ENCODE measurements around the gene CEP135. TPM values are rescaled to one million over a fixed set of nuclear protein-coding genes. Genes with fewer than 3 reads are reported as not detected.

Gene CEP135
- total RNA-seq, 1 donor from 2014 or later = 8.2 TPM

GRCh38 chr4:55941881-55942396 is 6.8 kb upstream of the CEP135 start:
- Histone ChIP-seq H3K9me3 (ENCODE audit: insufficient read depth, low read depth, low read length) (no peaks in the 10 kb centered on the region), H2AFZ (ENCODE audit: low read depth, low read length) (no peak overlapping the region), H3K36me3 (ENCODE audit: insufficient read depth, low read length) (no peaks in the 10 kb centered on the region), H3K9ac (ENCODE audit: low read length) (no peak overlapping the region), H3K79me2 (ENCODE audit: insufficient read depth, low read length) (peaks cover 5% of the 10 kb centered on the region), H3K4me1 (ENCODE audit: insufficient read depth, low read length) (peaks cover under 1% of the 10 kb centered on the region), H4K20me1 (ENCODE audit: insufficient read depth, low read length) (no peaks in the 10 kb centered on the region), H3K27me3 (ENCODE audit: insufficient read depth, low read length) (no peaks in the 10 kb centered on the region), H3K4me3 (ENCODE audit: insufficient read depth, low read depth, low read length) (no peak overlapping the region), H3K4me2 (ENCODE audit: low read length) (no peak overlapping the region), H3K27ac (ENCODE audit: low read depth, low read length) (no peak overlapping the region)
- no peaks in the 10 kb centered on the region for H3K36me3 Mint-ChIP-seq (ENCODE audit: low read depth, unreplicated experiment)
- FAIRE-seq (no peak), DNase-seq (ENCODE audit: low read depth) (no peak)
- H3K27me3 Mint-ChIP-seq (ENCODE audit: low read depth, unreplicated experiment) = no peaks in the 10 kb centered on the region
- no peak overlapping the region for H3K27ac Mint-ChIP-seq (ENCODE audit: unreplicated experiment)
- H3K4me1 Mint-ChIP-seq (ENCODE audit: low read depth, unreplicated experiment) = no peaks in the 10 kb centered on the region
- TF ChIP-seq EZH2 (IDR thresholded peaks at IDR 0.05; ENCODE audit: insufficient read depth, low read length) = no peak
- TF ChIP-seq CTCF (IDR thresholded peaks at IDR 0.05; ENCODE audit: insufficient read depth, low read depth, low read length) = no peak
- peaks cover 11% of the 10 kb centered on the region for H3K9me3 Mint-ChIP-seq (ENCODE audit: unreplicated experiment)
- no peak overlapping the region for H3K4me3 Mint-ChIP-seq (ENCODE audit: unreplicated experiment)

- no peak for DNase-seq (ENCODE audit: low read depth)
These were observed 1.4 kb upstream of the CEP135 start for GRCh38 chr4:55947254-55947882.

More at GRCh38 chr4:55947254-55947882, 1.4 kb upstream of the CEP135 start:
- peaks cover 37% of the 10 kb centered on the region for H3K79me2 ChIP-seq (ENCODE audit: insufficient read depth, low read length)
- no peaks in the 10 kb centered on the region for H3K27me3 ChIP-seq (ENCODE audit: insufficient read depth, low read length)
- Mint-ChIP-seq H3K27me3 (ENCODE audit: low read depth, unreplicated experiment) (no peaks in the 10 kb centered on the region), H3K27ac (ENCODE audit: unreplicated experiment) (peak overlapping the region; percentile 75), H3K4me1 (ENCODE audit: low read depth, unreplicated experiment) (peaks cover 14% of the 10 kb centered on the region), H3K36me3 (ENCODE audit: low read depth, unreplicated experiment) (no peaks in the 10 kb centered on the region), H3K4me3 (ENCODE audit: unreplicated experiment) (peak overlapping the region; percentile 85), H3K9me3 (ENCODE audit: unreplicated experiment) (no peaks in the 10 kb centered on the region)
- H3K4me2 ChIP-seq (ENCODE audit: low read length) = peak overlapping the region; percentile 91
- H3K9me3 ChIP-seq (ENCODE audit: insufficient read depth, low read depth, low read length) = no peaks in the 10 kb centered on the region
- no peaks in the 10 kb centered on the region for H4K20me1 ChIP-seq (ENCODE audit: insufficient read depth, low read length)
- peak overlapping the region; percentile 59 for H2AFZ ChIP-seq (ENCODE audit: low read depth, low read length)
- no peak for FAIRE-seq
- no peak for TF ChIP-seq EZH2 (IDR thresholded peaks at IDR 0.05; ENCODE audit: insufficient read depth, low read length)
- TF ChIP-seq CTCF (IDR thresholded peaks at IDR 0.05; ENCODE audit: insufficient read depth, low read depth, low read length) = no peak
- peak overlapping the region; percentile 97 for H3K27ac ChIP-seq (ENCODE audit: low read depth, low read length)
- peak overlapping the region; percentile 91 for H3K4me3 ChIP-seq (ENCODE audit: insufficient read depth, low read depth, low read length)
- H3K36me3 ChIP-seq (ENCODE audit: insufficient read depth, low read length) = peaks cover 3% of the 10 kb centered on the region
- H3K4me1 ChIP-seq (ENCODE audit: insufficient read depth, low read length) = peaks cover 19% of the 10 kb centered on the region
- peak overlapping the region; percentile 88 for H3K9ac ChIP-seq (ENCODE audit: low read length)

All from astrocyte (in vitro differentiated cells and primary cell).